ENCODE measurements around the gene CDH22.

DNA sequence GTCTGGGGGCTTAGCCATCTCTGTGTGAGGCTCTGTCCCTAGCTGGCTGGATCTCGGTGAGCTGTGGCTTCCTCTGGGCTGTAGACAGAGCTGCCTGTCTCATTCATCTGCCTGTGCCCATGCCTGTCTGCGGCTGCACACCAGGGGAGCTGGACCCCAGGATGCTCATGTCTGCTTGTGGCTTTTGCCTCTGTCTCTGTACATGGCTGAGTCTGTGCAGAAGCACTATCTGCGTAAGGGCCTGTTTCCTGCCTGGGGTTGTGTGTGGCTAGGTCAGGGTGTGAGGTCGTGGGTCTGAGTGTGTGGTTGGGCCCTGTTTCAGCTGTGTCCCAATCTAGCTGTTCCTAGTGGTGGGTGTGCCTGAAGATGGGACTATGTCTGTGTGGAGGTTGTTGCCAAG is 68.2 kb downstream of the CDH22 start:
- TF ChIP-seq POLR2AphosphoS5 (IDR thresholded peaks at IDR 0.05; ENCODE audit: low read depth, low read length): no peak
- no peak for TF ChIP-seq TAF1 (IDR thresholded peaks at IDR 0.05; ENCODE audit: borderline replicate concordance, insufficient read depth, low read length)
- TF ChIP-seq SIN3A (IDR thresholded peaks at IDR 0.05; ENCODE audit: borderline replicate concordance, insufficient read depth, low read length): no peak
- TF ChIP-seq, protein P1, sequence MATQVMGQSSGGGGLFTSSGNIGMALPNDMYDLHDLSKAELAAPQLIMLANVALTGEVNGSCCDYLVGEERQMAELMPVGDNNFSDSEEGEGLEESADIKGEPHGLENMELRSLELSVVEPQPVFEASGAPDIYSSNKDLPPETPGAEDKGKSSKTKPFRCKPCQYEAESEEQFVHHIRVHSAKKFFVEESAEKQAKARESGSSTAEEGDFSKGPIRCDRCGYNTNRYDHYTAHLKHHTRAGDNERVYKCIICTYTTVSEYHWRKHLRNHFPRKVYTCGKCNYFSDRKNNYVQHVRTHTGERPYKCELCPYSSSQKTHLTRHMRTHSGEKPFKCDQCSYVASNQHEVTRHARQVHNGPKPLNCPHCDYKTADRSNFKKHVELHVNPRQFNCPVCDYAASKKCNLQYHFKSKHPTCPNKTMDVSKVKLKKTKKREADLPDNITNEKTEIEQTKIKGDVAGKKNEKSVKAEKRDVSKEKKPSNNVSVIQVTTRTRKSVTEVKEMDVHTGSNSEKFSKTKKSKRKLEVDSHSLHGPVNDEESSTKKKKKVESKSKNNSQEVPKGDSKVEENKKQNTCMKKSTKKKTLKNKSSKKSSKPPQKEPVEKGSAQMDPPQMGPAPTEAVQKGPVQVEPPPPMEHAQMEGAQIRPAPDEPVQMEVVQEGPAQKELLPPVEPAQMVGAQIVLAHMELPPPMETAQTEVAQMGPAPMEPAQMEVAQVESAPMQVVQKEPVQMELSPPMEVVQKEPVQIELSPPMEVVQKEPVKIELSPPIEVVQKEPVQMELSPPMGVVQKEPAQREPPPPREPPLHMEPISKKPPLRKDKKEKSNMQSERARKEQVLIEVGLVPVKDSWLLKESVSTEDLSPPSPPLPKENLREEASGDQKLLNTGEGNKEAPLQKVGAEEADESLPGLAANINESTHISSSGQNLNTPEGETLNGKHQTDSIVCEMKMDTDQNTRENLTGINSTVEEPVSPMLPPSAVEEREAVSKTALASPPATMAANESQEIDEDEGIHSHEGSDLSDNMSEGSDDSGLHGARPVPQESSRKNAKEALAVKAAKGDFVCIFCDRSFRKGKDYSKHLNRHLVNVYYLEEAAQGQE (IDR thresholded peaks at IDR 0.05; ENCODE audit: insufficient read depth in 1 of 2, low read depth in 2 of 2, low read length in 2 of 2): no peak
